ENCODE measurements around the gene PRSS36. TPM values are rescaled to one million over a fixed set of nuclear protein-coding genes. Genes with fewer than 3 reads are reported as not detected.

PRSS36 gene
- total and polyA plus RNA-seq, 2 of the 4 experiments (the other 2 are of a cell fraction): 0.18 to 0.55 TPM

DNA sequence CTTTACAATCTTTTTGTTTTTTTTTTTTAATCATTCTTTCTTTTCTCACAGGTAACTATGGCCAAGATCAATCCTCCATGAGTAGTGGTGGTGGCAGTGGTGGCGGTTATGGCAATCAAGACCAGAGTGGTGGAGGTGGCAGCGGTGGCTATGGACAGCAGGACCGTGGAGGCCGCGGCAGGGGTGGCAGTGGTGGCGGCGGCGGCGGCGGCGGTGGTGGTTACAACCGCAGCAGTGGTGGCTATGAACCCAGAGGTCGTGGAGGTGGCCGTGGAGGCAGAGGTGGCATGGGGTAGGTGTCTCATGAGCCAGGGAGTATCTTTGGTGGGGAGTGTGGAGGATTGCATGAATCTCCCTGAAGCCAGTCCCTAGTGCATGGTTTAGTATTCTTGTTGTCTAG is 35.0 kb upstream of the PRSS36 start:
- Histone ChIP-seq H2AK5ac (ENCODE audit: low read depth, low read length) (no peak overlapping the region), H3K36me3 (ENCODE audit: control insufficient read depth, insufficient read depth, low read length) (peaks cover 72% of the 10 kb centered on the region), H3K23ac (ENCODE audit: low read depth, low read length) (no peak overlapping the region), H2AK9ac (replicated peaks; ENCODE audit: low read depth, low read length, poor library complexity) (no peak overlapping the region), H2AFZ (replicated peaks; ENCODE audit: low read length, poor library complexity) (no peak overlapping the region), H3K4me2 (ENCODE audit: low read depth, low read length) (no peak overlapping the region), H2BK20ac (ENCODE audit: low read depth, low read length) (no peak overlapping the region), H3K79me1 (ENCODE audit: low read depth in 1 of 2, low read length in 2 of 2) (peaks cover 36 to 71% of the 10 kb centered on the region in 2 experiments), H2BK120ac (ENCODE audit: low read depth, low read length) (no peak overlapping the region), H4K5ac (ENCODE audit: low read depth, low read length) (no peak overlapping the region), H4K8ac (ENCODE audit: low read depth in 2 of 2, low read length in 2 of 2) (no peak overlapping the region), H2BK15ac (ENCODE audit: low read depth, low read length) (no peak overlapping the region), H3K9me3 (ENCODE audit: control insufficient read depth, insufficient read depth, low read length) (no peaks in the 10 kb centered on the region), H3K18ac (ENCODE audit: low read depth, low read length) (no peak overlapping the region), H3K9ac (ENCODE audit: low read depth, low read length) (no peak overlapping the region), H3K56ac (ENCODE audit: extremely low read depth, insufficient read depth, low read length) (no peak overlapping the region), H3K4ac (ENCODE audit: low read depth, low read length) (no peak overlapping the region), H3K4me1 (ENCODE audit: control insufficient read depth, insufficient read depth, low read length) (peaks cover 5% of the 10 kb centered on the region; the same call in 1 of the 2 replicates), H3K27ac (ENCODE audit: insufficient read depth, low read length) (no peak overlapping the region), H4K91ac (ENCODE audit: insufficient read depth, low read depth, low read length) (no peak overlapping the region), H4K20me1 (ENCODE audit: insufficient read depth, low read length) (peaks cover 97% of the 10 kb centered on the region), H3K4me3 (ENCODE audit: insufficient read depth, low read depth, low read length) (no peak overlapping the region), H2BK5ac (ENCODE audit: low read depth, low read length, poor library complexity, severe bottlenecking) (no peak overlapping the region), H3K9me1 (ENCODE audit: insufficient read depth, low read length) (peaks cover 6% of the 10 kb centered on the region; the same call in 1 of the 2 replicates), H3K27me3 (ENCODE audit: control insufficient read depth, insufficient read depth, low read length) (no peaks in the 10 kb centered on the region), H3K14ac (replicated peaks; ENCODE audit: low read depth, low read length) (no peak overlapping the region)
- TF ChIP-seq CHD1 (IDR thresholded peaks at IDR 0.05; ENCODE audit: low read depth, low read length) (no peak), CTCF (conservative IDR thresholded peaks at IDR 0.05; ENCODE audit: low read depth, low read length) (no peak), MAZ (IDR thresholded peaks at IDR 0.05; ENCODE audit: borderline replicate concordance, low read depth, low read length) (no peak), FOS (IDR thresholded peaks at IDR 0.05; ENCODE audit: low read depth, low read length) (no peak), POLR2A (IDR thresholded peaks at IDR 0.05; ENCODE audit: low read depth, low read length) (no peak), USF2 (IDR thresholded peaks at IDR 0.05; ENCODE audit: low read depth, low read length) (no peak), RAD21 (IDR thresholded peaks at IDR 0.05; ENCODE audit: low read length) (no peak), ELK1 (IDR thresholded peaks at IDR 0.05; ENCODE audit: borderline replicate concordance, low read depth, low read length) (no peak), BHLHE40 (IDR thresholded peaks at IDR 0.05; ENCODE audit: low read depth, low read length) (no peak), MAFK (IDR thresholded peaks at IDR 0.05; ENCODE audit: low read depth, low read length) (no peak), RFX5 (IDR thresholded peaks at IDR 0.05; ENCODE audit: low read depth, low read length) (no peak), RCOR1 (IDR thresholded peaks at IDR 0.05; ENCODE audit: insufficient replicate concordance, low read length) (no peak), NFE2L2 (IDR thresholded peaks at IDR 0.05; ENCODE audit: low read depth, low read length) (no peak), MXI1 (IDR thresholded peaks at IDR 0.05; ENCODE audit: borderline replicate concordance, low read depth, low read length) (no peak), SMC3 (IDR thresholded peaks at IDR 0.05; ENCODE audit: low read depth, low read length) (no peak)
- in situ Hi-C loops (cut with MboI; ENCODE audit: low sequenced_read_pairs): no loop called here
- POLR2A ChIA-PET (ENCODE audit: unreplicated experiment): no interaction called here
- DNase-seq: no peak
- dilution Hi-C loops (cut with HindIII; ENCODE audit: low sequenced_read_pairs, unreplicated experiment): no loop called here
- intact Hi-C loops (cut with micrococcal nuclease): loop anchor here (10.0 kb wide), 1 partner anchor 690 kb away; the partner anchor contains the start of gene ZNF267
- WGBS, 2 experiments (ENCODE audit: extremely low coverage in 2 of 2, insufficient read length in 1 of 2): 100% methylated on average over 3 of the region's 14 CpGs; no CpG with 5 or more reads in 1 of the 2 experiments
- ATAC-seq (ENCODE audit: low read depth): no peak
- CTCF ChIA-PET: no interaction called here
- no TSS peak for BruUV-seq (replicated peaks)
